Astrocyte of the cerebellum (primary cell): ENCODE results near the gene NHSL2.

Source experiments
- DNase-seq: peaks from one replicate; pipeline ENCODE4 v3.0.0-alpha.2; 2011; ENCODE audit warnings: low read depth
- H3K4me3 ChIP-seq: 2 replicates; pipeline ENCODE4 v1.5.1; 2011; ENCODE audit warnings: mild to moderate bottlenecking, low read depth, low read length, moderate library complexity
- in situ Hi-C: cut with HindIII; loops from 2 replicates; pipeline ENCODE4 v1.10.0; 2017; ENCODE audit warnings: low sequenced_read_pairs
- TF ChIP-seq, protein P1 (sequence below): IDR thresholded peaks from 2 replicates; pipeline ENCODE4 v1.5.1; 2012; ENCODE audit warnings: low read length, low read depth, moderate library complexity, mild to moderate bottlenecking; ENCODE audit errors: missing control alignments

The NHSL2 gene

DNA sequence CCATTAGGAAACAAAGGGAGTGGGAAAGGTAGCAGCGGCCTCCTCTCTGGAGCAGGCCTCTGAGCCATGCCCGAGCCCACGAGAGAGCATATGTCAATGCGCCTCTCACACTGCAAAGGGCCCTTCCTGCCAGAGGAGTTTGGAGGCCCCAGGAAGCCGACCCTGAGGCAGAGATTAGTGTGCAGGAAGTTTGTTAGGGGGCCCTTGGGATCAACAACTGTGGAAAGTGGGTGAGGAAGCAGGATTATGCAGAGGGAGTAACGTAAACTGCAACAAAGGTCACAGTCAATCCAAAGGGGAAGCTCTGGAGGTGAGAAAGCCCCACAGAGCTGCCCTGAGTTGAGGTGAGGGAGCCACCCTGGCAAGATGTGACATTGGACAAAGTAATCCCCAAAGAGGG, 203.7 kb downstream of the NHSL2 start:
- TF ChIP-seq, protein P1, sequence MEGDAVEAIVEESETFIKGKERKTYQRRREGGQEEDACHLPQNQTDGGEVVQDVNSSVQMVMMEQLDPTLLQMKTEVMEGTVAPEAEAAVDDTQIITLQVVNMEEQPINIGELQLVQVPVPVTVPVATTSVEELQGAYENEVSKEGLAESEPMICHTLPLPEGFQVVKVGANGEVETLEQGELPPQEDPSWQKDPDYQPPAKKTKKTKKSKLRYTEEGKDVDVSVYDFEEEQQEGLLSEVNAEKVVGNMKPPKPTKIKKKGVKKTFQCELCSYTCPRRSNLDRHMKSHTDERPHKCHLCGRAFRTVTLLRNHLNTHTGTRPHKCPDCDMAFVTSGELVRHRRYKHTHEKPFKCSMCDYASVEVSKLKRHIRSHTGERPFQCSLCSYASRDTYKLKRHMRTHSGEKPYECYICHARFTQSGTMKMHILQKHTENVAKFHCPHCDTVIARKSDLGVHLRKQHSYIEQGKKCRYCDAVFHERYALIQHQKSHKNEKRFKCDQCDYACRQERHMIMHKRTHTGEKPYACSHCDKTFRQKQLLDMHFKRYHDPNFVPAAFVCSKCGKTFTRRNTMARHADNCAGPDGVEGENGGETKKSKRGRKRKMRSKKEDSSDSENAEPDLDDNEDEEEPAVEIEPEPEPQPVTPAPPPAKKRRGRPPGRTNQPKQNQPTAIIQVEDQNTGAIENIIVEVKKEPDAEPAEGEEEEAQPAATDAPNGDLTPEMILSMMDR: no peak
- in situ Hi-C loops: no loop called here

DNA sequence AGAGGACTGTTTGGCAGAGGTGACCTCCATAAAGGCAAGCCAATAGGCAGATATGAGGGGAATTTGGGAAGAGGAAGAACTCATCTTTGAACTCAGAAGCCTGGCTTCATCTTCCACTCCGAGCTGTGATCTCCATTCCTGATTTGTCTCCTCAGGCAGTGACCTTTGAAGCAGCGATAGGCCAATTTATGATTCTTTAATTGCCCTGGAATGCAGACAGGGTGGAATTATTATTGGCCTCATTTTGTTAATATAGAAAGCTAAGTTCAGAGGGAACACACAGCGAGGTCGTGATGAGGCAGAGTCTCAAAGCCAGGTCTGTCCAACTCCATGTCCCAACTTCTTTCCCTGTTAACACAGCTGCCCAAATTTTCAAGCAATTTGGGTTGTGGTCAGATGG, 204.2 kb downstream of the NHSL2 start:
- TF ChIP-seq, protein P1: no peak
- DNase-seq: no peak
- no peak overlapping the region for H3K4me3 ChIP-seq
- in situ Hi-C loops: no loop called here

More for the DNA sequence above, 203.7 kb downstream of the NHSL2 start:
- H3K4me3 ChIP-seq: no peak overlapping the region
- no peak for DNase-seq

DNA sequence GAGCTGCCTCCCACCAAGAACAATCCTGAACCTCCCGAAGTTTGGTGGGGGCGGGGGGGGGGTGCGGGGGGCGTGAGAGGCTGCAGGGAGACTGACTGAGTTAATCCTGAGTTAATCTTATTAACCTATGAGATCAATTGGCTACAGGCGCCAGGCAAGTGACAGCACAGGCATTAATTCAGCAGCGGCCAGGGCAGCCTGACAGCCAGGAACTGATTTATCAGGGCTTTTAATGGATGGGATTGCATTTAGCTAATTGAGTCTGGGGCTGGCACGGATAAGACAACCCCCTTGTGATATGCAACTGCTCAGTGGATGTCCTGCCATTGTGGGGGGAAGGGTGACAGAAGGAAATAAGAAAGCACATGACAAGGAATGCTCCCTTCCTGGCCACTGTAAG, 204.7 kb downstream of the NHSL2 start:
- in situ Hi-C loops: no loop called here
- TF ChIP-seq, protein P1: no peak
- no peak for DNase-seq
- H3K4me3 ChIP-seq: no peak overlapping the region

DNA sequence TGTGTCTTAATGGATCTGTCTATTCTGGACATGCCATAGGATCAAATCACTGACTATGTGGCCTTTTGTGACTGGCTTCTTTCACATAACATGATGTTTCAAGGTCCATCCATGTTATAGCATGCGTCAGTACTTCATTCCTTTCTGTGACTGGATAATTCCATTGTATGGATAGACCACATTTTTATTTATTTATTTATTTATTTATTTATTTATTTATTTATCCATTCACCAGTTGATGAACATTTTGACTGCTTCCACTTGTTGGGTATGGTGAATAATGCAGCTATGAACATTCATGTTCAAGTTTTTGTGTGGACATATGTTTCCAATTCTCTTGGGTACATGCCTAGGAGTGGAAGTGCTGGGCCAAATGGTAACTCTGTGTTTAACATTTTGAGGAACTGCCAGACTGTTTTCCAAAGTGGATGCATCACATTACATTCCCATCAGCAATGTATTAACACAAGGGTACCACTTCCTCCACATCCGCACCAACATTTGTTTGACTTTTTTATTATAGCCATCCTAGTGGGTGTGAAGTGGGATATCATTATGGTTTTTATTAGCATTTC, 207.1 kb downstream of the NHSL2 start:
- TF ChIP-seq, protein P1: no peak
- H3K4me3 ChIP-seq: no peak overlapping the region
- in situ Hi-C loops: no loop called here
- DNase-seq: no peak

DNA sequence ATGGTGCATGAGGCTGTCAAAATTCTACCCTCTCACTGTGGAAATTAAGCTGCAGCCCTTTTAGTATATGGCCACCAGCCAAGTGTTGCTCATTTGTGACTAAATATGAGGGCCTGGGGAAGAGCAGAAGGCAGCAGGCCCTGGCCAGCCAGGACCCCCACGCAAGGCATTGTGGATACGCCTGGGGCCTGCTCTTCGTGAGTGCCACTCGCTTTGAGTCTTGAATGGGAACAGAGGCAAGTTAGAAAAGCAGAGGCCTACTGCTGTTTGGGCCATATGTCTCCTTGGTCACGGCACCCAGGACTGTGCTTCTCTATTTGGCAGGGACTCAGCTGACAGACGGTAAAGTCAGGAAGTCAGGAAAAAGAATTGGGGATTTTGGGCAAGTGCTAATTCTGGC, 210.2 kb downstream of the NHSL2 start:
- in situ Hi-C loops: no loop called here
- no peak for DNase-seq
- no peak overlapping the region for H3K4me3 ChIP-seq
- TF ChIP-seq, protein P1: no peak

DNA sequence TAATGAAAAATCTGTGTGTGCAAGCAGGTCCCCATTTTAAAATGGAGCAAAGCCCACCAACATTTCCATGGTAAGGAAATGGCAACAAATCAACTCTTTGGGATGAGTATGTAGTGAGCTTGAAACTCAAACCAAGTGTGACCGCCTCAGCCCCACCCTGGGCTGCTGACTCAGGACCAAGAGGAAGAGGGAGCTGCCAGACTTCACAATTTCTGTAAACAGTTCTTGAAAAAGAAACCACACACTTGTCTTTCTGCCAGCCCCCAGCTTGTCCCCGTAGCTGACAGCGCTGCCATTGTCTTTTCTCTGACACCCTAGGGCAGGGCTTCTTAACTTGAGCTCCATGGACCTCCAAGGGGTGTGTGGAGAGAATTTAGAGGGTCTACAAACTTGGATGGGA, 210.7 kb downstream of the NHSL2 start:
- in situ Hi-C loops: no loop called here
- no peak overlapping the region for H3K4me3 ChIP-seq
- TF ChIP-seq, protein P1: no peak
- DNase-seq: peak; percentile 65
